Measurements from ENCODE around the gene TSC22D4.
"Not testable (repeated sequence)": the region's sequence is repeated elsewhere in the genome, so short reads cannot be mapped to it uniquely, and the experiment has no call there.

GRCh38 chr7:100504031-100504430 is 25.0 kb upstream of the TSC22D4 start:
- not testable (repeated sequence) for TF ChIP-seq TCF7L2 (IDR thresholded peaks at IDR 0.05; ENCODE audit: borderline replicate concordance, low read depth, low read length); ZNF157 (tag by site-specific recombination; IDR thresholded peaks at IDR 0.05); ZNF140 (tag by site-specific recombination; IDR thresholded peaks at IDR 0.05); CTCF (tag by site-specific recombination; IDR thresholded peaks at IDR 0.05); REST (tag by site-specific recombination; IDR thresholded peaks at IDR 0.05); PBX3 (CRISPR knock-in tag; IDR thresholded peaks at IDR 0.05); ZNF747 (tag by site-specific recombination; IDR thresholded peaks at IDR 0.05); ZNF692 (tag by site-specific recombination; IDR thresholded peaks at IDR 0.05); ZNF596 (tag by site-specific recombination; IDR thresholded peaks at IDR 0.05); ZNF513 (tag by site-specific recombination; IDR thresholded peaks at IDR 0.05); ZNF585B (tag by site-specific recombination; IDR thresholded peaks at IDR 0.05); ZNF10 (tag by site-specific recombination; IDR thresholded peaks at IDR 0.05)
